Neutrophil (primary cell): Measurements from ENCODE around the gene ESPL1.

Experiments used
- H3K27ac ChIP-seq: fragments of 200-600 bp; sonication (generic); 2 replicates; pipeline ENCODE4 v1.5.1; 2016; ENCODE audit warnings: mild to moderate bottlenecking, moderate library complexity
- H3K27me3 ChIP-seq: fragments of 200-600 bp; sonication (generic); 2 replicates; pipeline ENCODE4 v1.6.0; 2016; ENCODE audit warnings: mild to moderate bottlenecking
- H3K36me3 ChIP-seq: fragments of 200-600 bp; sonication (generic); 2 replicates; pipeline ENCODE4 v1.5.1; 2017
- H3K4me1 ChIP-seq, 2 experiments: fragments of 200-600 bp in 1 of 2; sonication (generic) in 1 of 2; 1 replicate in 1 of 2; 2 replicates in 1 of 2; pipeline versions ENCODE4 v1.5.1 to v1.6.1; 2013 to 2016; ENCODE audit warnings: low read depth in 1 of 2, low read length in 1 of 2, mild to moderate bottlenecking in 1 of 2, moderate library complexity in 1 of 2; ENCODE audit not compliant: control insufficient read depth in 1 of 2, insufficient read depth in 1 of 2
- H3K4me3 ChIP-seq, 2 experiments: fragments of 200-600 bp in 1 of 2; sonication (generic) in 1 of 2; 1 replicate in 1 of 2; 2 replicates in 1 of 2; pipeline ENCODE4 v1.5.1; 2013 to 2016; ENCODE audit warnings: low read depth in 1 of 2, low read length in 1 of 2, mild to moderate bottlenecking in 1 of 2, moderate library complexity in 1 of 2
- H3K9me3 ChIP-seq: fragments of 200-600 bp; sonication (generic); 2 replicates; pipeline ENCODE4 v1.5.1; 2016
- CTCF ChIP-seq: fragments of 200-600 bp; sonication (generic); IDR thresholded peaks from 2 replicates; pipeline ENCODE4 v1.5.1; 2016; ENCODE audit warnings: antibody characterized with exemption

The ESPL1 gene

GRCh38 chr12:53252349-53252916 is 15.7 kb upstream of the ESPL1 start:
- Histone ChIP-seq H3K36me3 (peaks cover 18% of the 10 kb centered on the region), H3K27ac (peak overlapping the region; percentile 83), H3K4me3 (peak overlapping the region; percentile 70 to 97), H3K27me3 (no peaks in the 10 kb centered on the region), H3K4me1 (peaks cover 19 to 27% of the 10 kb centered on the region in 2 experiments), H3K9me3 (no peaks in the 10 kb centered on the region)
- no peak for TF ChIP-seq CTCF

- Histone ChIP-seq H3K4me3 (no peak overlapping the region), H3K36me3 (peaks cover 18% of the 10 kb centered on the region), H3K9me3 (no peaks in the 10 kb centered on the region), H3K27ac (no peak overlapping the region), H3K27me3 (no peaks in the 10 kb centered on the region), H3K4me1 (peaks cover 19 to 27% of the 10 kb centered on the region in 2 experiments)
- TF ChIP-seq CTCF, result no peak
Measured at GRCh38 chr12:53253298-53253697, 14.8 kb upstream of the ESPL1 start.

- TF ChIP-seq CTCF, result no peak
Measured at GRCh38 chr12:53254816-53255545, 13.1 kb upstream of the ESPL1 start.

GRCh38 chr12:53255996-53256395 is 12.1 kb upstream of the ESPL1 start:
- Histone ChIP-seq H3K27ac (peak overlapping the region; percentile 41), H3K9me3 (no peaks in the 10 kb centered on the region), H3K27me3 (no peaks in the 10 kb centered on the region), H3K36me3 (peaks cover 18% of the 10 kb centered on the region), H3K4me1 (peaks cover 19 to 27% of the 10 kb centered on the region in 2 experiments), H3K4me3 (no peak overlapping the region)
- TF ChIP-seq CTCF, result no peak

More at GRCh38 chr12:53254816-53255545, 13.1 kb upstream of the ESPL1 start:
- Histone ChIP-seq H3K27ac (no peak overlapping the region), H3K36me3 (peaks cover 18% of the 10 kb centered on the region), H3K4me1 (peaks cover 19 to 27% of the 10 kb centered on the region in 2 experiments), H3K27me3 (no peaks in the 10 kb centered on the region), H3K4me3 (no peak overlapping the region), H3K9me3 (no peaks in the 10 kb centered on the region)

GRCh38 chr12:53258541-53259539 is 9.3 kb upstream of the ESPL1 start:
- H3K27me3 ChIP-seq, result no peaks in the 10 kb centered on the region
- TF ChIP-seq CTCF, result no peak
- no peak overlapping the region for H3K27ac ChIP-seq
- peaks cover 0 to 8% of the 10 kb centered on the region in 2 experiments for H3K4me1 ChIP-seq
- H3K4me3 ChIP-seq, result no peak overlapping the region
- H3K36me3 ChIP-seq, result peaks cover 14% of the 10 kb centered on the region
- no peaks in the 10 kb centered on the region for H3K9me3 ChIP-seq
